Omental fat pad (tissue), 4 donors: ENCODE measurements around the gene TMCC1. TPM values are rescaled to one million over a fixed set of nuclear protein-coding genes. Genes with fewer than 3 reads are reported as not detected.
A peak's percentile ranks its signal among the peaks of the same experiment; 100 is the strongest.

ENCODE experiments used
- ATAC-seq: fragments of 150-250 bp; one replicate; pipeline ENCODE4 v1.9.1; 2016; ENCODE audit warnings: mild to moderate bottlenecking, moderate library complexity; ENCODE audit not compliant: low FRiP score
- DNase-seq: peaks from one replicate; pipeline ENCODE4 v3.0.0-alpha.2; 2019; ENCODE audit warnings: low spot score
- CTCF ChIP-seq, 3 donors: fragments of 450-650 bp; IDR thresholded peaks; one replicate each; pipeline ENCODE4 v1.5.1; 2016 to 2017; ENCODE audit warnings: antibody characterized with exemption in 3 of 3, mild to moderate bottlenecking in 3 of 3, moderate library complexity in 2 of 3
- total RNA-seq, 4 donors: library from RNA; depleted of rRNA; stranded (reverse); fragments of >200 nt; gene quantifications; one replicate each; pipeline ENCODE4 v1.1.0, GENCODE V29; 2016

The TMCC1 gene
- total RNA-seq, 4 donors from 2014 or later: 14.6 to 33.5 (median 23.2) TPM

- ATAC-seq: no peak
- no peak for DNase-seq
- no peak for TF ChIP-seq CTCF (IDR thresholded peaks at IDR 0.05)
Measured at GRCh38 chr3:129616291-129616690, 277.2 kb downstream of the TMCC1 start.

GRCh38 chr3:129615751-129616281 is 277.7 kb downstream of the TMCC1 start:
- ATAC-seq (no peak), DNase-seq (peak; percentile 21)
- no peak for TF ChIP-seq CTCF (IDR thresholded peaks at IDR 0.05)

- ATAC-seq: no peak
- no peak for TF ChIP-seq CTCF (IDR thresholded peaks at IDR 0.05)
- no peak for DNase-seq
Measured at GRCh38 chr3:129614927-129615363, 278.6 kb downstream of the TMCC1 start.

- no peak for ATAC-seq
- no peak for DNase-seq
- no peak for TF ChIP-seq CTCF (IDR thresholded peaks at IDR 0.05)
Measured at GRCh38 chr3:129614435-129614834, 279.1 kb downstream of the TMCC1 start.

- DNase-seq (no peak), ATAC-seq (no peak)
- no peak for TF ChIP-seq CTCF (IDR thresholded peaks at IDR 0.05)
Measured at GRCh38 chr3:129613367-129613740, 280.2 kb downstream of the TMCC1 start.

GRCh38 chr3:129612534-129613366 is 280.8 kb downstream of the TMCC1 start:
- no peak for TF ChIP-seq CTCF (IDR thresholded peaks at IDR 0.05)
- no peak for DNase-seq
- no peak for ATAC-seq
